NCI-H1417 treated with DMSO at 0.1 percent for 48 hours (cell line): ENCODE data around the gene TMPRSS4.

Source experiments
- DNase-seq: peaks from one replicate; lab custom pipeline; 2025; lab: John Stamatoyannopoulos, UW

Gene TMPRSS4

DNA sequence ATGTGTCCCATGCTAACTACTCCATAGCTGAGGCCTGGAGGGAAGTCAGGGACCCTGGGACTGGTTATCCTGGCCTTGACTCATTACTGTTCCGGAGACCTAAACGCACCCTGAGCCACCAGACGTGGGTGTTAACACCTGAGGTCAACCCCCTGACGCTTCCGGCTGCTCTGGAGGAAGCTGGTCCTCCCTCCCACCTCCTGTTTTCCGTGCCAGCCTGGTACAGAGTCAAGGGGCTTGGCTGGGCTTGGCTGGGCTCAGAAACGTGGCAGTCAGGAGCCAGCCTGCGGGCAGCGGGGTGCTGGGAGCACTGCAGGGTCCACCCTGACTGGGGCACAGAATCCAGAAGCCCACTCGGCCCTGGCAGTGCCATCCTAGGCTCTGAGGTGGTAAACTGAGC lies 2.6 kb downstream of the TMPRSS4 start:
- DNase-seq, result no peak

GRCh38 chr11:118080296-118080695 lies 3.4 kb downstream of the TMPRSS4 start:
- DNase-seq, result no peak

GRCh38 chr11:118081241-118081958 lies 4.5 kb downstream of the TMPRSS4 start:
- no peak for DNase-seq

DNA sequence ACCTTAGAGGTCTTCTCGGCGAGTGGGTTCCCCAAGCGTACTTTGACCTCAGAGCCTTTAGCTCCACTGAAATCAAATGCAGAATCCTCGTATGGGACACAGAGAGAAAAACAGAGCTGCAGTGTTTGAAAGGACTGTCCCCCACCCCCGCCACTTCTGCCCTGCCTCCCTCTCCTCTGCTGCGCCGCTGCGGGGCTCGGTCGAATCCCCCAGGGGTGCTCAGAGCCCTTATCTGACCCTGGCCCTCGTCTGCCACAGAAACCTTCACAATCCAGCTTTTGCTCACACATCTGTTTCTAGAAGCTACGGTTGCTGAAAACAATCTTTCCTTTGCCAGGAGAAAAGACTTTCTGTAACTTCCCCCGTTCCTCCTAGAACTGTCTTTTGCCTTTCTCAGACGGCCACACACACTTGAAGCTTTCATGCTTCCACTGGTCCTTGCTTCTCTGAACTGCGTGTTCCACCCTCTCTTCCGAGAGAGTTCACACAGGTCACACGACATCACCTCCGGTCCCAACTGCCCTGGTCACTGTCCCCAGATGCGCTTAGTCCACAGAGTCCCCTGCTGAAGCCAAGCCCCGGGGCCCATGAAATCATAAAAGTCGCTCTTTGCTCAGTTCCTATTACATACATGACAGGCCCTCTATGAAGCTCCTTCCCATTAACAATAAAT lies 6.1 kb downstream of the TMPRSS4 start:
- DNase-seq, result no peak

DNA sequence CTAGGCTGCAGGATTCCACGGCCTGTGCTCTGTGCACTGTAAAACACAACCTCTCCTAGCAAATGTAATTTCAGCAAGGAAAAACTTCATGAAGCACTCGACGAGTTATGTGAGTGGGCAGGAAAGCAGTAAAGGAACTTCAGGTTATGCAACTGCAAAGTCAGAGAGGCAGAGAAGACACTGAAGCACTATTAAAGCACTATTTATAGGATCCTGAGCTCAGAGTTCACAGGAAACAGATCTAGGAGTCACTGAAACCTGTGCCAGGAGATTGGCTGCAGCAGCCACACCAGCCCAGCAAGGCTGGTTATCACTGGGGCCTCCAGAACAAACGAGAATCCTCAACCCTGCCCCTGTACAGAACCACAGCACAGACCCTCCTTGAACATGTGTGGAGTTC lies 7.4 kb downstream of the TMPRSS4 start:
- DNase-seq, result no peak

- no peak for DNase-seq
Observed at GRCh38 chr11:118084656-118085055, 7.8 kb downstream of the TMPRSS4 start.

GRCh38 chr11:118086913-118087768 lies 10.3 kb downstream of the TMPRSS4 start, which contains the start of gene SMIM35:
SMIM35 (minus strand) TSS chr11:118086963; CDS start chr11:118086757, 206 bp downstream.
- peak; percentile 31 for DNase-seq

- no peak for DNase-seq
Observed at GRCh38 chr11:118087931-118088330, 11.1 kb downstream of the TMPRSS4 start.

- no peak for DNase-seq
Observed at GRCh38 chr11:118088531-118088930, 11.7 kb downstream of the TMPRSS4 start.

DNA sequence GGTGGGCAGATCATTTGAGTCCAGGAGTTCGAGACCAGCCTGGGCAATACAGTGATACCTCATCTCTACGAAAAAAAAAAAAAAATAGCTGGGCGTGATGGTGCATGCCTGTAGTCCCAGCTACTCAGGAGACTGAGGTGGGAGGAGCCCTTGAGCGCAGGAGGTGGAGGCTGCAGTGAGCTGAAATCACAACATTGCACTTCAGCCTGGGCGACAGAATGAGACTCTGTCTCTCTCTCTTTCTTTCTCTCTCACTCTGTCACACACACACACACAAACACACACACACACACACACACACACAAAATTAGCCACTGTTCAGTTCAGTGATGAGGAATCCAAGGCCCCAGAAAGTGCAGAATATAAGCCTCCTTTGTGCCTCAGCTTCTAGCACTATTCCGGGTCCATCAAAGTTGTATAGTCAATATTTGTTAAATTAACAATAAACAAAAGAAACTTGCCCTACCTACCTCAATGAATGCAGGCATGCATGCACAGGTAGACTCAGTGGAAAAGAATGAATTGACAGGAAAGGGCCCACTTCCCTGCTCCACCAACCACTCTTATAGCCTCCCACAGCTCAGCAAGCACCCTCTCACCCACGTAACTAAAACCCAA lies 13.8 kb downstream of the TMPRSS4 start:
- no peak for DNase-seq

GRCh38 chr11:118091690-118092089 lies 14.8 kb downstream of the TMPRSS4 start:
- no peak for DNase-seq

DNA sequence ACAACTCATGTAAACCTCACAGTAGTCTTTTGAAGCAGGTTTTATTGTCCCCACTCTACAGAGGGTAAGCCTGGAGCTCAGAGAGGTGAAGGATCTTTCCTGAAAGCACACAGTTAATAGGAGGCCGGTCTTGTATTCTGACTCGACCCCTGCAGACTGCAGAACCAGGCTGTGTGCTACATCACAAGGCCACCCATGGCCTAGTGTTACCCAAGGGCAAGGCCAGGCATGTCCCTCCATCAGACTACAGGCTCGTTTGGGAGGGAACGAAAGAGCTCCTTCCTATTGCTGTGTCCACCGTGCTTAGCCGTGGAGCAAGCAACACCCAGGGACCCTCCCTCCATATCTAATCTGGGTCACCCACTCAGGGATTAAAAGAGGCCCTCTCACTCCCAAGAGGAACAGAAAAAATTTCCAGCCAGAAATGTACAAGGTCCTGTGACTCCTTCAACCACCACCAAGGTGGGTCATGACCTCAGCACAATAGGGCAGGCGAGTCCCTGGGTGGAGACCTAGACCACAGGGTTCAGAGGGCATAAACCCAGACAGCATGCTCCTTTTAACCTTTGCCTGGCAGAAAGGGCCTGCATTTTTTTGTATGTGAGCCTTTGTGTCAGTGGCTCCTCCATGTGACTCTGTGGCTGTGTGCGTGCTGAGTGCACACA lies 16.2 kb downstream of the TMPRSS4 start:
- DNase-seq, result no peak

GRCh38 chr11:118095493-118095892 lies 18.6 kb downstream of the TMPRSS4 start:
- no peak for DNase-seq

- DNase-seq, result no peak
Observed at GRCh38 chr11:118095967-118096367, 19.1 kb downstream of the TMPRSS4 start.

GRCh38 chr11:118098996-118099837 lies 22.3 kb downstream of the TMPRSS4 start:
- DNase-seq, result peak; percentile 24

DNA sequence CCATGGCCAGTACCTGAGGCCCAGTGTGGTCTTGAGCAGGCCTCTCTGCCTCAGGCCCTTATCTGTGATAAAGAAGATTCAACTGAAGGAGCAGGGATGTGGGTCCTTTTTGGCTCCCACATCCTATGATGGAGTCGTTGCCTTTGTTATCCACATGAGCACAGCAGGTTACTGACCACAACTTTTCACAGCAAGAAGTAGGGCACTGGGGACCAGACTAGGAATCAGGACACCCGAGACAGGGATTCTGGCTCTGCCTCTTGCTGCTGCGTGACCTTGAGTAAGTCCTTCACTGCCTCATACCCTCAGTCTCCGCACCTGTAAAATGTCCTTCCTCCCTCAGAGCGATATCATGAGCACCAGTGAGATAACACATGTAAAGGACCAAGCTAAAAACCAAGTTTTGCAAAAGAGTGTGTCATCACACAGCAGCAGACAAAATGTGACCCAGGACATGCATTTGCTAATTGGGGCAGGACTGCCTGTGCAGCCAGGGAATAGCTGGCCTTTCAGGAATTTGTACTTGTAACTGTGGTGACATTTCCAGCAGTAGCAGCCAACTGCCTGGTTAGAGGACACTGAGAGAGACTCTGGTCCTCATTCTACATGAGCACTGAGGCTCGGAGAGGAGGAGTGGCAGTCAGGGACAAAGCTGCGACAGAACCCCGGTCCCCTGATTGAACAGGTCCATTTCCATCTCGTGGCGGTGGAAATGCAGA lies 23.1 kb downstream of the TMPRSS4 start:
- no peak for DNase-seq

GRCh38 chr11:118100691-118101232 lies 23.9 kb downstream of the TMPRSS4 start:
- DNase-seq, result no peak

GRCh38 chr11:118102721-118103261 lies 25.9 kb downstream of the TMPRSS4 start:
- no peak for DNase-seq

GRCh38 chr11:118104491-118104890 lies 27.6 kb downstream of the TMPRSS4 start:
- no peak for DNase-seq
